ENCODE measurements around the gene SLC66A2.

GRCh38 chr18:79951545-79952455, at the start of gene SLC66A2:
- TF ChIP-seq GATA2 (IDR thresholded peaks at IDR 0.05; ENCODE audit: low read depth, low read length): no peak
- TF ChIP-seq GATA3 (IDR thresholded peaks at IDR 0.05; ENCODE audit: low read depth, low read length): no peak
